HAP-1 (cell line): ENCODE data around the gene FTO.

Source experiments
- DNase-seq, 2 experiments: peaks; one replicate each; pipeline ENCODE4 v3.0.0-alpha.2; 2016 to 2020; ENCODE audit warnings: low spot score in 2 of 2
- H3K27me3 ChIP-seq: fragments of 250-450 bp; sonication (Bioruptor Pico); 2 replicates; pipeline ENCODE4 v1.5.1; 2020; ENCODE audit warnings: low read depth, mild to moderate bottlenecking, moderate library complexity
- H3K36me3 ChIP-seq: fragments of 250-450 bp; sonication (Bioruptor Pico); replicated peaks from 2 replicates; pipeline ENCODE4 v1.5.1; 2020; ENCODE audit warnings: mild to moderate bottlenecking
- H3K4me1 ChIP-seq: fragments of 250-450 bp; sonication (Bioruptor Pico); 2 replicates; pipeline ENCODE4 v1.5.1; 2020; ENCODE audit warnings: mild to moderate bottlenecking
- H3K4me3 ChIP-seq: fragments of 250-450 bp; sonication (Bioruptor Pico); 2 replicates; pipeline ENCODE4 v1.5.1; 2020; ENCODE audit warnings: mild to moderate bottlenecking, moderate library complexity
- H3K9me3 ChIP-seq: fragments of 250-450 bp; sonication (Bioruptor Pico); 2 replicates; pipeline ENCODE4 v1.5.1; 2020; ENCODE audit warnings: mild to moderate bottlenecking, moderate library complexity
- in situ Hi-C: fragments of 300-500 bp; cut with MboI; formaldehyde crosslinking; loops from 3 replicates; pipeline ENCODE4 v1.14.3; 2020; ENCODE audit warnings: low sequenced_read_pairs, inconsistent platforms, mixed read lengths

Gene FTO

DNA sequence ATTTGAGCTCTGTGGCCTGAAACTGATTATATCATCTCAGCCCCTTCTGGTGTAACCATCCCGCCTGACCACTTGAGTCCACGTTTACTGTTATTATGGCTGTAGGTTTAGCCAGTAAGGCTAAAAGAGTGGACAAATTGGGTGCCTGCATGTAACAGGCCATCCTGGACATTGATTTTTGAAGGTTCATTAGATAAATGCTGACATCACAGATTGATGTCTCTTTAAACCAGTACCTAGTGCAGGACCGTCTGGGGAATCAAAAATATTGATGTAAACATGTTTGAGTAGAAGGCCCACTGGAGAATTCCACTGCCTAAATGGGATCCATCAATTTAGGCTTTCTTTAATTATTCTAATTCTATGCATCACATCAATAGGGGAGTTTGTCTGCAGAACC is 367.6 kb downstream of the FTO start:
- Histone ChIP-seq H3K27me3 (no peaks in the 10 kb centered on the region), H3K4me1 (peaks cover 13% of the 10 kb centered on the region)
- in situ Hi-C loops: no loop called here

GRCh38 chr16:54072237-54072636 is 368.3 kb downstream of the FTO start:
- Histone ChIP-seq H3K36me3 (no peaks in the 10 kb centered on the region), H3K4me1 (peaks cover 11% of the 10 kb centered on the region), H3K4me3 (no peak overlapping the region), H3K27me3 (no peaks in the 10 kb centered on the region), H3K9me3 (no peaks in the 10 kb centered on the region)
- DNase-seq: no peak
- in situ Hi-C loops: no loop called here

More for the DNA sequence above, 367.6 kb downstream of the FTO start:
- H3K4me3 ChIP-seq: no peak overlapping the region
- no peaks in the 10 kb centered on the region for H3K9me3 ChIP-seq
- no peaks in the 10 kb centered on the region for H3K36me3 ChIP-seq
- DNase-seq: no peak

DNA sequence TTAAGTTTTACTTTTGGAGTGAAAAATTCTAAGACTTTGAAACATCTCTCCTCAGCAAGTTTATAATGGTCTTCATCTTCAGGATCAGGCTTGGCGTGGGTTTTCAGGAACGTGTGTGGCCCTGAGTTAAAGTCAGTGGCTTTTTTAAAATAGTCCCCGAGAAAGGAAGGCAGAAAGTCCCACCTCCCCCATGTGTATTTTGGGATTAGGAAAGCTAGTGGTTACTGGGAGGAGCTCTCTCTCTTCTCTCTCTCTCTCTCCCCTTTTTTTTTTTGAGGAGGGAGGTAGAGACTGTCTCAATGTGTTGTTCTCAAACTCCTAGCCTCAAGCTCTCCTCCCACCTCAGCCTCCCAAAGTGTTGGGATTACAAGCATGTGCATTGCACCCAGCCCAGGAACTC is 369.4 kb downstream of the FTO start:
- Histone ChIP-seq H3K9me3 (no peaks in the 10 kb centered on the region), H3K4me3 (no peak overlapping the region), H3K27me3 (no peaks in the 10 kb centered on the region), H3K4me1 (peaks cover 2% of the 10 kb centered on the region; the same call in 1 of the 2 replicates), H3K36me3 (no peaks in the 10 kb centered on the region)
- in situ Hi-C loops: no loop called here
- no peak for DNase-seq

GRCh38 chr16:54075446-54075845 is 371.5 kb downstream of the FTO start:
- Histone ChIP-seq H3K4me3 (no peak overlapping the region), H3K4me1 (no peaks in the 10 kb centered on the region), H3K27me3 (no peaks in the 10 kb centered on the region), H3K9me3 (no peaks in the 10 kb centered on the region), H3K36me3 (no peaks in the 10 kb centered on the region)
- in situ Hi-C loops: no loop called here
- DNase-seq: no peak

DNA sequence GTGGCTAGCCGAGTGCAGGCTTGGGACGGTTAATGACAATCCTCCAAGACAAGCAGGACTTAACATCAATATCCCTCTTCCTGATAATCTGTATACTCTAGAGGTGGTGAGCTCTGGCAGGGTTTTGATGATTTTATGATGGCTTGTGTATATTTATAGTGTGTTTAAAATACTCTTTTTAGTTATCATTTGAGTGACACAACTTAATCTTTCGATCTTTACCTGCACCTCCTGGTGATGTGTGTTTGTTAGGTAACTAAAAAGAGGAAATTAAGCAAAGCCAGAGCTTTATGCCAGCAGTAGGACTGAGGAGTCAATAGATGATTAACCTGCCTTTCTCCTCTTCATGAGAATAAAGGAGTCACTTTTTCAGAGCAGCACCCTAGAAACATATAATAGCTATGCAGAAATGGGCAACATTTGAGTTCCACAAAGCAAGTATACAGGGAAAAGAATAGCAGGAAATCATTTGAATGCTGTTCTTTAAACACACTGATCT is 372.1 kb downstream of the FTO start:
- in situ Hi-C loops: no loop called here
- Histone ChIP-seq H3K9me3 (no peaks in the 10 kb centered on the region), H3K36me3 (no peaks in the 10 kb centered on the region), H3K4me1 (no peaks in the 10 kb centered on the region), H3K27me3 (no peaks in the 10 kb centered on the region), H3K4me3 (no peak overlapping the region)
- no peak for DNase-seq

- in situ Hi-C loops: no loop called here
- Histone ChIP-seq H3K4me1 (no peaks in the 10 kb centered on the region), H3K27me3 (no peaks in the 10 kb centered on the region), H3K9me3 (no peaks in the 10 kb centered on the region), H3K36me3 (no peaks in the 10 kb centered on the region), H3K4me3 (no peak overlapping the region)
- DNase-seq: no peak
Observed at GRCh38 chr16:54077050-54077821, 373.3 kb downstream of the FTO start.

- Histone ChIP-seq H3K36me3 (no peaks in the 10 kb centered on the region), H3K4me1 (no peaks in the 10 kb centered on the region), H3K9me3 (no peaks in the 10 kb centered on the region), H3K4me3 (no peak overlapping the region), H3K27me3 (no peaks in the 10 kb centered on the region)
- no peak for DNase-seq
- in situ Hi-C loops: no loop called here
Observed at GRCh38 chr16:54080524-54081008, 376.6 kb downstream of the FTO start.

- in situ Hi-C loops: no loop called here
- no peaks in the 10 kb centered on the region for H3K36me3 ChIP-seq
- no peaks in the 10 kb centered on the region for H3K27me3 ChIP-seq
- no peaks in the 10 kb centered on the region for H3K4me1 ChIP-seq
- H3K4me3 ChIP-seq: no peak overlapping the region
- H3K9me3 ChIP-seq: no peaks in the 10 kb centered on the region
- no peak for DNase-seq
Observed at GRCh38 chr16:54086791-54087190, 382.8 kb downstream of the FTO start.

DNA sequence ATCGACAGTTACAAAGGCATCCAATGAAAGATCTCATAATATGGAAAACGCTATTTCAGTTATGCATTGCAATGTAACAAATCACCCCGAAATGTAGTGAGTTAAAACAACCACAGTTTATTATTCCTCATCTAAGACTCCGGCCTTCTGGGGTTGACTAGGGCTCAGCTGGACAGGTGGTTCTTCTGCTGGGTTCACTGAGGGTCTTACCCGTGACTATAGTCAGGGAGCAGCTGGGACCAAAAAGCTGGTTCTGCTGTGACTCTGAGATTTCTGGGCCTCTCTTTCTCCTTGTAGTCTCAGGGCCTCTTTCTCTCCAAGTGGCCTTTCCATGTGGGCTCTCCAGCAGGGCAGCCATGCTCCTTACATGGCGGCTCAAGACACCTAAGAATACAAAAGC is 386.6 kb downstream of the FTO start:
- no peaks in the 10 kb centered on the region for H3K9me3 ChIP-seq
- in situ Hi-C loops: no loop called here
- H3K4me3 ChIP-seq: no peak overlapping the region
- no peak for DNase-seq
- no peaks in the 10 kb centered on the region for H3K27me3 ChIP-seq
- no peaks in the 10 kb centered on the region for H3K36me3 ChIP-seq
- no peaks in the 10 kb centered on the region for H3K4me1 ChIP-seq

DNA sequence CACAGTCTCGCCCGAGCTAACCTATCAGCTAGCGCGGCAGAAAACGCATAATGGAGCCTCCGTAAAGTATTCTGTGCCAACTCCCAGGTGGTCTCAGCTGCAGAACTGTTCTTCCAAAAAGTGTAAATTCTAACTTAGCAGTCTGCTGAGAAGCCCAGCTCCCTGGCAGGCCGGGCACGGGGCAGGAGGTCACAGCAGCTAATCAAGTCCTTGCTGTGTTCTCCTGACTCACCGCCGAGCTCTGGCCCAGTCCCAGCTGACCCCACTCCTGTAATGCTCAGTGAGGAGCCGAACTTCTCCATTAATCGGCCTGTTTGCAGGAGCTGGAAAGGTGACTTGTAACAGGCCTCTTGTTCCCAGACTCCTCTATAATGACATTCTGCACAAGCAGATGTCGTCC is 389.3 kb downstream of the FTO start:
- in situ Hi-C loops: no loop called here
- no peaks in the 10 kb centered on the region for H3K36me3 ChIP-seq

GRCh38 chr16:54094641-54095040 is 390.7 kb downstream of the FTO start:
- in situ Hi-C loops: no loop called here

More for the DNA sequence above, 389.3 kb downstream of the FTO start:
- Histone ChIP-seq H3K4me3 (no peak overlapping the region), H3K4me1 (no peaks in the 10 kb centered on the region), H3K27me3 (no peaks in the 10 kb centered on the region), H3K9me3 (no peaks in the 10 kb centered on the region)
- DNase-seq: no peak

DNA sequence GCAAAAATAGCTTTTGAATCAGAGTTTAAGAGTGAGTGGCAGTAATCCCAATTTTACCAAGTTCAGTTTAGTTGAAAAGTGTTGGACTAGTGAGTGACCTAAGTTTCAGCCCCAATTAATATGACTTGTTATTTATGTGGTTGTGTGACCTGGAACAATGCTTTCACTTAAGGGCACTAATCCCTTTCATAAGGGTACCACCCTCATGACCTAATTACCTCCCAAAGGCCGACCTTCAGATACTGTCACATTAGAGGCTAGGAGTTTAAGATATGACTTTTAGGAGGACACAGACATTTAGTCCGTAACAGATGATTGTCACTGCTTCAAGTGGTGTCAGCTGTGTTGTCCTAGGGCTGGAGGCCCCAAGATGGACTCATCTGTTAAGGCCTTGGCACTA is 392.7 kb downstream of the FTO start:
- no peak for DNase-seq
- Histone ChIP-seq H3K4me1 (no peaks in the 10 kb centered on the region; the same call in 1 of the 2 replicates), H3K27me3 (no peaks in the 10 kb centered on the region), H3K9me3 (no peaks in the 10 kb centered on the region), H3K36me3 (no peaks in the 10 kb centered on the region), H3K4me3 (no peak overlapping the region)
- in situ Hi-C loops: no loop called here

More at GRCh38 chr16:54094641-54095040, 390.7 kb downstream of the FTO start:
- H3K9me3 ChIP-seq: no peaks in the 10 kb centered on the region
- no peaks in the 10 kb centered on the region for H3K27me3 ChIP-seq
- no peak overlapping the region for H3K4me3 ChIP-seq
- no peaks in the 10 kb centered on the region for H3K36me3 ChIP-seq
- H3K4me1 ChIP-seq: no peaks in the 10 kb centered on the region
- no peak for DNase-seq

- H3K4me1 ChIP-seq: peaks cover 3% of the 10 kb centered on the region; the same call in 1 of the 2 replicates
- H3K27me3 ChIP-seq: no peaks in the 10 kb centered on the region
- no peaks in the 10 kb centered on the region for H3K36me3 ChIP-seq
- in situ Hi-C loops: no loop called here
- DNase-seq: no peak
- H3K9me3 ChIP-seq: no peaks in the 10 kb centered on the region
- H3K4me3 ChIP-seq: no peak overlapping the region
Observed at GRCh38 chr16:54097774-54098173, 393.8 kb downstream of the FTO start.

DNA sequence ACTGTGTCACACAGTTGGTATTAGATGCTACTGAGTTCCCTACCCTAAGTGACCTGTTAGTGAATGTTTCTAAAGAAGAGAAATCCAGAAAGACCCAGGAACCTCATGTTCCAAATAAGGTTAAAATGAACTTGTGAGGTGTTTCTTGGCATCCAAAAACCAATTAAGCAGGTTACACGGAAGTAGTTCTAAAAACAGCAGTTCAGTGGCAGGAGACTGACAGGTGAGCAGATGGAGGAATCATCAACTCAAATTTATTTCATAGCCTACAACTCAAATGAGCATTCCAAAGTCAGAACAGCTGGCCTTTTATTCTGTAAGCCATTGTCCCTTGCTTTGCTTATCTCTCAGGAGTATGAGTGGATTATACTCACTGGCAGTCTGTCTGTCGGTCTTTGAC is 394.3 kb downstream of the FTO start:
- no peak overlapping the region for H3K4me3 ChIP-seq
- H3K9me3 ChIP-seq: no peaks in the 10 kb centered on the region
- peak in 1 of 2 experiments; percentile 6 for DNase-seq
- in situ Hi-C loops: no loop called here
- peaks cover 3% of the 10 kb centered on the region; the same call in 1 of the 2 replicates for H3K4me1 ChIP-seq
- H3K36me3 ChIP-seq: no peaks in the 10 kb centered on the region
- H3K27me3 ChIP-seq: no peaks in the 10 kb centered on the region
